HG03571 (cell line): ENCODE results near the gene FBXO42.

Source experiments
- ATAC-seq: cut with Tn5 transposase; IDR thresholded peaks from one replicate; pipeline ENCODE4 v1.9.1; 2021; ENCODE audit not compliant: unreplicated experiment

The FBXO42 gene

GRCh38 chr1:16326833-16327404 lies 25.4 kb downstream of the FBXO42 start:
- no peak for ATAC-seq

GRCh38 chr1:16324456-16324890 lies 27.8 kb downstream of the FBXO42 start:
- ATAC-seq, result no peak

DNA sequence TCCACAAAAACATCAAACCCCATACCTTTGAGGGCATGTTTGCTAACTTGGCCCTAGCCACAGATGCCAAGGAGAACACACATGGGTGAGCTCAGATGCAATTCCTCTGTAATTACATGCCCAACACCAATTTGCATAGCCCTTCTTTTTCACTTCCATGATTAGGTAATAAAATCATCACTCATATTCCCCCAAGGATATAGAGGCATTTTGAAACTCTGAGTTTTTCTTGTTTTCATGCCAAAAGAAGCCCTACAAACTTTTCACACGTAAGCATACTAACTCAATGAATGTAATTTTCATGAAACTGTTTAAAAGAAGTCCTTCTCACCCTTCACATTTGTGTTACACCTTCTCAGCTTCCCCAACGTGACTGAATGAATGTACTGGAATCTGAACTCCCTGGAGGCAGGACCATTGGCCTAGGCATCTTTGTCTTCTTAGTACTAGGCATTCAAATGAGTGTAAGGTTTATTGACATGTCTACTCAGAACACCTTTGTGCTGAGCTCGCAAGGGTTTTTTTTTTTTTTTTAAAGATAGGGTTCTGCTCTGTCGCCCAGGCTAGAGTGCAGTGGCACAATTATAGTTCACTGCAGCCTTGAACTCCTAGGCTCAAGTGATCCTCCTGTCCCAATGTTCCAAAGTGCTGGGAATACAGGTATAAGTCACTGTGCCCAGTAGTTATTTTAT lies 31.0 kb downstream of the FBXO42 start:
- no peak for ATAC-seq

DNA sequence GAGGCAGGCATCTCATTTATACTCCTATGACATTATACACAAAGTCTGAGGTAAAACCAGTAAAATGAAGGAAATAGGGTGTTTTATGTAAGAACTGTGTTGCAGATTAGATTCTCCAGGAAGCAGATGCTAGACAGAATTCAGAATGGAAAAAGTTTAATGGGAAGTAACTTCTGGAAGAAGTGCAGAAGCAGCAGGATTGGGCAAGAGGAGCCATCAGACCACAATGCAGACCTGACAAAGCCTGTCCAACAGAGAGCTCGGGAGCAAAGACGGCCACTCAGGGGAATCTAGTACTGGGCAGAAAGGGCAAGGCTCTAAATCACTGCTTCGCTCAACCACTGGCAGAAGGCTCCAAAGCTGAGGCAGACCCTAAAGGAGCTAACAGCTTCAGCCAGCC lies 33.7 kb downstream of the FBXO42 start:
- no peak for ATAC-seq

DNA sequence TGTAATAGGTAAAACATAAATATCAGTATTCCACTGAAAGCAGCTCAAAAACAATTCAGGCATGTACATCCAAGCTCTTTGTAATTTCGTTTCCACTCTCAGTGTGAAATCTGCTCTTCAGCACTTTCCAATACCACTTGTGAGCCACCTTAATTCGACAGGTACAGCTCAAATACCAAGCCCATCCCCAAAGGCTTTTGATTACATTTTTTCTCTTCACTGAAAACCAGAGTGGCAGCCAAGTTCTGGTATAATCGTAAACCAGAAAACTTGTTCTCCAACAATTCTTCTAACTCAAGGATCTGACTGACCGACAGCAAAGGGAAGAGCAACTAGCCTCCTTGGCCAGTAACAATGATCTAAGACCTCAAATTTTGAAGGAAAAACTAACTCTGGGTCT lies 36.8 kb downstream of the FBXO42 start:
- ATAC-seq, result no peak

DNA sequence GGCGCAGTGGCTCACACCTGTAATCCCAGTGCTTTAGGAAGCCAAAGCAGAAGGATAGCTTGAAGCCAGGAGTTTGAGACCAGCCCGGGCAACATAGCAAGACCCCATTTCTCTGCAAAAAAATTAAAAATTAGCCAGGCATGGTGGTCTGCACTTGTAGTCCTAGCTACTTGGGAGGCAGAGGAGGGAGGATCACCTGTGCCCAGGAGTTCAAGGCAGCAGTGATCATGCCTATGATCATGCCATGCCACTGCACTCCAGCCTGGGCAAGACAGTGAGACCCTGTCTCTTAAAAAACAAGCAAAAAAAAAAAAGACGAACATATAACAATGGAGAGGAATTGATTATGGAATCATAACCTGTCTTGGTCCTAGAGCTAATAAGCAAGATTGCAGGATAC lies 45.1 kb downstream of the FBXO42 start:
- no peak for ATAC-seq

- no peak for ATAC-seq
Measured at GRCh38 chr1:16302709-16303627, 49.3 kb downstream of the FBXO42 start.

DNA sequence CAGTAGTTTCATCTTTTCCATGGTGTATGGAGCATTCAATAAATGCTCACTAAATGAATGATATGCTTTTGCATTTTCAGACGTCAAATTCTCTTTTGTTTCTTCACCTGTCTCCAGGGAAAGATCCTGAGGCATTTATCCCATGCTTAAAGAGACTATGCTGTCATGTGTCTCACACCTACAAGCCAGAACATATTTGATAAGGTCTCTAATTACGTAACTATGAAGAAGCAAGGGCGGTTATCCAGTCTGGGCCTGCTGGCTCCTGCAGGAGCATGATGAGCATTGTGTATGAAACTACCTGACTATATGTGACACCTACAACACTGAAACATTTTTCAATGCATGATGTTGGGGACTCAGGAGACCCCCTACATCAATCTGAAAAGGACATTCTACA lies 51.8 kb downstream of the FBXO42 start:
- no peak for ATAC-seq

DNA sequence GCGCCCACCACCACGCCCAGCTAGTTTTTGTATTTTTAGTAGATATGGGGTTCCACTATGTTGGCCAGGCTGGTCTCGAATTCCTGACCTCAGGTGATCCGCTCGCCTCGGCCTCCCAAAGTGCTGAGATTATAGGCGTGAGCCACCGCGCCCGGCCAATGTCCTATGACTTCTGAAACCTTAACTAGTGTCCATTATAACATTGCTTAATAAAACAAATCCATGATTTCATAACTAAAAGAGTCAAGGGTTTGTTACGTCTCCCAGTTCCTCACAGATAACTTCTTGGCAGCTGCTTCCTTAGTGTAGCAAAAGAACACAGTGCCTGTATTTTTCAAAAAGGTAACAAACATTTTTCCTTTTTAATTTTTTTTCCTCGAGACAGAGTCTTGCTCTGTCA lies 53.6 kb downstream of the FBXO42 start:
- ATAC-seq, result no peak

DNA sequence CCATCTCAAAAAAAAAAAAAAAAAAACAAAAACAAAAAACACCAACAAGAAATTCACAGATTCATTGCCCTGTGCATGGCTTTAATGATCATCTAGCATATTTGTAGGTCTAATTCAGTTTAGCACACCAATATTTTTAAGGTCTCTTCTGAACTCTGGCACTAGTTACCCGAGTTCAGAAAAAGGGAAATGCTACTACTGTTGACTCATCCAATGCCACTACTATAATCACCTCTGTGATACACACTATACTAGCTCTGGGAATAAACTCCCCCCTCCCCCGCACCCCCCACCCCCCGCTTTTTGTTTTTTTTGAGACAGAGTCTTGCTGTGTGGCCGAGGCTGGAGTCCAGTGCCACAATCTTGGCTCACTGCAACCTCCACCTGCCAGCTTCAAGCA lies 55.6 kb downstream of the FBXO42 start:
- no peak for ATAC-seq

DNA sequence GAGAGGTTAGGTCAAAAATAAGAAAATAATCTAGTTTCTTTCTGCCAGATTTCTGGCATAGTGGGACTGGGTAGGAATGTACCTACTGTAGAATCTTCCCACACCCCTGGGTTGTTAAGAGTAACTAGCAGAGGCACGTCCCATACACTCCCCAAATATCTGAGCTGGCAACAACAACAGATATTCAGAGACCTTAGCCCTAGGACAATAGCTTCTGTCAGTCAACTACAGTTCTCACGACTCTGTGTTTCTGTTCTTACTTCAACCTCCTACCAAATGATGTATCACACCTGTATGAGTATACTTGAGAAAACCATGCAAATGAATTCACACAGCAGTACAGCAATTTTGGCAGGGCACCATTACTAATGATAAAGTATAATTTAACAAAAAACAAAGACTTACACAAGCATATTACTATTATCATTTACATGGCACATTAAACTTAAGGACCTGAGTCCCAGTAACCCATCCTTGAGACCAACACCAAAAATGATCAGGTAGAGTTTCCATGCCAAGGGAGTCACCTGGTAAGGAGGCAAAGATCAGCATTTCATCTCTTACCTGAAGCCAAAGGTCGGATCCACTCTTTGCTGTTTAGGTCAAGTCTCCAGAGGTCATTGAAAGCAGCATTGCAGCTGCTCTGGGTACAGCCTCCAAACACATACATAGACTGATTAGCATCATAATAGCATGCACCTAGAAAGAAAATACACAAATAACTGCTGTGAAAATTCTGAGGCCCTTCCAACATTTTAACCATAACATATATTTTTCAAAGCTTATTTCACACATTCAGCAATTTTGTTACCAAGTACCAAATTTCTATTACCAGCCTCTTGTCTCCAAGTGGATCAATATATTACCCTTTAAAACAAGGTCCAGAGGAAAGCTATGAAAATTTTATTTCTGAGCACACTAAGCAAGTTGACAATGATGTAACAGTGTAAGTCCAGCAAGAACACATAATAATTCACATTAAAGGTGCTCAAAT lies 57.8 kb downstream of the FBXO42 start:
- ATAC-seq, result no peak

DNA sequence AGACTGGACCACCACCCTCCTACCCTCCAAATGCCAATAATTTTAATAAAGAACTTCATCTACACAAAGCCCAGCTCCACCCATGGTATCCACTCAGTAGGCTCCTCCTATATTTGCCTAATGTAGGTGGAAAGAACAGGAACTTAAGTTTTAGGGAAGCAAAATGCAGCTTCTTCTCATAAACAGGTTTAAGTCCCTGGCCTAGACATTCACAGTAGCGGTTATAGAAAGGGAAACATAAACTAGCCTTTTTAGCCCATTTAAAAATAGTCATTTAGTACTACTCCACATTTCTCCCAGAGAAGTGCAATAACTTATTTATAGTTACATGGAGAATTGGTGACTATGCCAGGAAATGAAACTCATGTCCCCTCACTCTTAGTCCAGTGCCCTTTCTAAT lies 58.7 kb downstream of the FBXO42 start:
- ATAC-seq, result no peak

DNA sequence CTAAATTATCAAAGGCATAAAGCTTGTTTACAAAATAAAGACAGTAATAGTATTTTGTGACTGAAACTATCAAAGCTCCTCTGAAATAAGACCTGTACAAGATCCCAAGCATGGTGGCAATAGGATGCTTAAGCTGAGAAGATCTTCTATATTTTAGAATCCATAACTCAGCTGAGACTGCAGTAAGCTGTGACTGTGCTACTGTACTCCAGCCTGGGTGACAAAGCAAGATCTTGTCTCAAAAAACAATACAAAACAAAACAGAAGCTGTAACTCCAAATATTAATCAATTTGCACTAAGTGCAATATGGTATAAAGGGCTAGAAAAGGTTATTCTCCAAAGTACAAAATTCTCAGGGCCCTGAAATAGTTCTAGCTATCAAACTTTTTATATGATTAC lies 59.5 kb downstream of the FBXO42 start:
- no peak for ATAC-seq

DNA sequence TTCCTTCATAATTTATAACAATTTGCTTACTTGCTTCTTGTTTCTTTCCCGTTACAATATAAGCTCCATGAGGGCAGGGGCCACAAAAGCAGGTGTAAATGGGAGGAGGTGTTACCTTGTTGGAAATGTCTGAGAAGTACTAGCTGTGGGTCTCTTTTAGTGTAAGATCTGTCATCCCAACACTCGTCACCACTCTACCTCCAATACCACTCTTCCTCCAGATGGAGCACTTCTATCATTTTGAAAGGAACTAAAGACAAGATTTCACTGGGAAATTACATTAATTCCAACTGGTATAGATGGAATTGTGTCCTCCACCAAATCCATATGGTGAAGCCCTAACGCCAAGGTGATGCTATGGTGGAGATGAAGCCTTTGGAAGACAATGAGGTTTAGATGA lies 62.3 kb downstream of the FBXO42 start:
- ATAC-seq, result no peak

DNA sequence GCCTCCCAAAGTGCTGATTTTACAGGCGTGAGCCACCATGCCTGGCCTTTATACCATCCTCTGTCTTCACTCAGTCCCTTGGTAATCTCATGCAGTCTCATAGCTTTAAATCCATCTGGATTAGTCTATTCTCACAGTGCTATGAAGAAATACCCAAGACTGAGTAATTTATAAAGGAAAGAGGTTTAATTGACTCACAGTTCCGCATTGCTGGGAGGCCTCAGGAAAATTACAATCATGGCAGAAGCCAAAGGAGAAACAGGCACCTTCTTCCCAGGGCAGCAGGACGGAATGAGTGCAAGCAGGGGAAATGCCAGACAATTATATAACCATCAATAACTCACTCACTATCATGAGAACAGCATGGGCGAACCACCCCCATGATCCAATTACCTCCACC lies 66.2 kb downstream of the FBXO42 start:
- no peak for ATAC-seq

DNA sequence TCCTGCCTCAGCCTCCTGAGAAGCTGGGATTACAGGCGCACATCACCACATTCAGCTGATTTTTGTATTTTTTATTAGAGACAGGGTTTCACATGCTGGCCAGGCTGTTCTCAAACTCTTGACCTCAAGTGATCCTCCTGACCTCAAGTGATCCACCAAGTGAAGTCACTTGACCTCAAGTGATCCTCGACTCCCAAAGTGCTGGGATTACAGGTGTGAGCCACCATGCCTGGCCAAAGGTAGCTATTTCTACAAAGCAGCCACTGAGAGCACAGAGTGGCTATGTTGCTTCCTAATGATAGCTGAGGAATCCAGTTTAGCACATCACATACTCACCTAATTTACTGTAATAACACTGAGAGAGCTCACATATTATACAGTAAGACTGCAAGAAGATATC lies 70.5 kb downstream of the FBXO42 start:
- ATAC-seq, result no peak

GRCh38 chr1:16279186-16279585 lies 73.1 kb downstream of the FBXO42 start:
- no peak for ATAC-seq

- ATAC-seq, result no peak
Measured at GRCh38 chr1:16276302-16277030, 75.8 kb downstream of the FBXO42 start.

- ATAC-seq, result no peak
Measured at GRCh38 chr1:16275591-16275990, 76.7 kb downstream of the FBXO42 start.

- ATAC-seq, result no peak
Measured at GRCh38 chr1:16267690-16268180, 84.5 kb downstream of the FBXO42 start.
